ENCODE data around the gene MECR.

GRCh38 chr1:29202053-29202452 lies 28.7 kb downstream of the MECR start:
- TF ChIP-seq, protein P1, sequence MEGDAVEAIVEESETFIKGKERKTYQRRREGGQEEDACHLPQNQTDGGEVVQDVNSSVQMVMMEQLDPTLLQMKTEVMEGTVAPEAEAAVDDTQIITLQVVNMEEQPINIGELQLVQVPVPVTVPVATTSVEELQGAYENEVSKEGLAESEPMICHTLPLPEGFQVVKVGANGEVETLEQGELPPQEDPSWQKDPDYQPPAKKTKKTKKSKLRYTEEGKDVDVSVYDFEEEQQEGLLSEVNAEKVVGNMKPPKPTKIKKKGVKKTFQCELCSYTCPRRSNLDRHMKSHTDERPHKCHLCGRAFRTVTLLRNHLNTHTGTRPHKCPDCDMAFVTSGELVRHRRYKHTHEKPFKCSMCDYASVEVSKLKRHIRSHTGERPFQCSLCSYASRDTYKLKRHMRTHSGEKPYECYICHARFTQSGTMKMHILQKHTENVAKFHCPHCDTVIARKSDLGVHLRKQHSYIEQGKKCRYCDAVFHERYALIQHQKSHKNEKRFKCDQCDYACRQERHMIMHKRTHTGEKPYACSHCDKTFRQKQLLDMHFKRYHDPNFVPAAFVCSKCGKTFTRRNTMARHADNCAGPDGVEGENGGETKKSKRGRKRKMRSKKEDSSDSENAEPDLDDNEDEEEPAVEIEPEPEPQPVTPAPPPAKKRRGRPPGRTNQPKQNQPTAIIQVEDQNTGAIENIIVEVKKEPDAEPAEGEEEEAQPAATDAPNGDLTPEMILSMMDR (IDR thresholded peaks at IDR 0.05; ENCODE audit: low read depth, low read length, poor library complexity, severe bottlenecking), result no peak
- no peak for TF ChIP-seq EZH2phosphoT487 (IDR thresholded peaks at IDR 0.05; ENCODE audit: borderline replicate concordance, low read length)
